Measurements from ENCODE around the gene NFIA.

NFIA gene

DNA sequence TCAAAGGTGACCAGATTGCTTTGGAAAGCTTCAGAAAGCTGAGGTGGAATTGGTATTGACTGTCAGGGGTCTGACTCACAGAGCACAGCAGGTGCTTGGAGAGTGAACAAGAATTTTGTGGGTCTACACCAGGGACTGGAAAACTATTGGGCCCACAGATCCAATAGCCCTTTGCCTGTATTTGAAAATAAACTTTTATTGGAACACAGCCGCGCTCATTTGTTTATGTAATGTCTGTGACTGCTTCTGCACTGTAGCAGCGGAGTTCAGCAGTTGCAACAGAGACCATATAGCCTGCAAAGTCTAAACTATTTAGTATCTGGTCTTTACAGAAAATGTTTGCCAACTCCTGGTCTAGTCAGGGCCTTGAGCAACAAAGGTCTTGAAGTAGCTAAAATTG is 315.6 kb downstream of the NFIA start:
- H3K9me3 ChIP-seq (replicated peaks in 1 of 2; ENCODE audit: control insufficient read depth in 2 of 2, insufficient read depth in 1 of 2, low read depth in 1 of 2, low read length in 2 of 2), result no peaks in the 10 kb centered on the region
- no peak overlapping the region for H3K27ac ChIP-seq (replicated peaks; ENCODE audit: low read length)
- no peak overlapping the region for H3K9ac ChIP-seq (ENCODE audit: low read depth, low read length, poor library complexity)
- no peak overlapping the region for H4K91ac ChIP-seq (ENCODE audit: low read depth, low read length, poor library complexity)
- no peak overlapping the region for H2BK15ac ChIP-seq (ENCODE audit: low read length)
- H4K8ac ChIP-seq (ENCODE audit: low read depth, low read length), result no peak overlapping the region
- no peak overlapping the region for H3K14ac ChIP-seq (ENCODE audit: low read length)
- no peak overlapping the region for H3K23ac ChIP-seq (ENCODE audit: low read depth, low read length, poor library complexity)
- H3K36me3 ChIP-seq (replicated peaks in 1 of 2; ENCODE audit: control insufficient read depth in 2 of 2, insufficient read depth in 2 of 2, low read length in 2 of 2), result no peaks in the 10 kb centered on the region
- no peak overlapping the region for H2AFZ ChIP-seq (ENCODE audit: low read length)
- H3K4me2 ChIP-seq (ENCODE audit: insufficient read depth, low read length, poor library complexity, severe bottlenecking), result no peak overlapping the region
- H3K4ac ChIP-seq (ENCODE audit: low read length), result no peak overlapping the region
- no CpG with 5 or more reads among the region's 3 CpGs for WGBS, 2 donors (ENCODE audit: extremely low coverage in 2 of 2, insufficient read length in 2 of 2, insufficient replicate concordance in 1 of 2)
- DNase-seq (ENCODE audit: low spot score), result no peak
- H2BK120ac ChIP-seq (ENCODE audit: low read depth, low read length), result no peak overlapping the region
- H2BK5ac ChIP-seq (ENCODE audit: low read length), result no peak overlapping the region
- H2AK5ac ChIP-seq (ENCODE audit: low read depth, low read length), result no peak overlapping the region
- H3K4me3 ChIP-seq (ENCODE audit: low read length in 2 of 2), result no peak overlapping the region
- H3K79me1 ChIP-seq (ENCODE audit: low read depth, low read length), result no peaks in the 10 kb centered on the region
- H3K18ac ChIP-seq (ENCODE audit: low read length), result no peak overlapping the region
- peaks cover 0 to 3% of the 10 kb centered on the region in 2 donors for H3K4me1 ChIP-seq (ENCODE audit: control insufficient read depth in 2 of 2, insufficient read depth in 1 of 2, low read depth in 1 of 2, low read length in 2 of 2)
- no peaks in the 10 kb centered on the region for H3K27me3 ChIP-seq (ENCODE audit: control insufficient read depth in 3 of 3, insufficient read depth in 3 of 3, low read depth in 1 of 3, low read length in 3 of 3)
- no peak overlapping the region for H2BK12ac ChIP-seq (ENCODE audit: low read length)

- Histone ChIP-seq H3K27ac (replicated peaks; ENCODE audit: low read length) (no peak overlapping the region), H3K9ac (ENCODE audit: low read depth, low read length, poor library complexity) (no peak overlapping the region), H3K14ac (ENCODE audit: low read length) (no peak overlapping the region), H3K23ac (ENCODE audit: low read depth, low read length, poor library complexity) (no peak overlapping the region), H4K91ac (ENCODE audit: low read depth, low read length, poor library complexity) (no peak overlapping the region), H3K9me3 (replicated peaks in 1 of 2; ENCODE audit: control insufficient read depth in 2 of 2, insufficient read depth in 1 of 2, low read depth in 1 of 2, low read length in 2 of 2) (no peaks in the 10 kb centered on the region), H3K79me1 (ENCODE audit: low read depth, low read length) (no peaks in the 10 kb centered on the region), H2BK5ac (ENCODE audit: low read length) (no peak overlapping the region), H2BK12ac (ENCODE audit: low read length) (no peak overlapping the region), H3K4me1 (ENCODE audit: control insufficient read depth in 2 of 2, insufficient read depth in 1 of 2, low read depth in 1 of 2, low read length in 2 of 2) (no peaks in the 10 kb centered on the region), H3K18ac (ENCODE audit: low read length) (no peak overlapping the region), H2BK15ac (ENCODE audit: low read length) (no peak overlapping the region), H2AFZ (ENCODE audit: low read length) (no peak overlapping the region), H3K4me3 (ENCODE audit: low read length in 2 of 2) (no peak overlapping the region), H2AK5ac (ENCODE audit: low read depth, low read length) (no peak overlapping the region), H2BK120ac (ENCODE audit: low read depth, low read length) (no peak overlapping the region), H3K4ac (ENCODE audit: low read length) (no peak overlapping the region), H3K27me3 (ENCODE audit: control insufficient read depth in 3 of 3, insufficient read depth in 3 of 3, low read depth in 1 of 3, low read length in 3 of 3) (no peaks in the 10 kb centered on the region), H3K4me2 (ENCODE audit: insufficient read depth, low read length, poor library complexity, severe bottlenecking) (no peak overlapping the region), H4K8ac (ENCODE audit: low read depth, low read length) (no peak overlapping the region), H3K36me3 (replicated peaks in 1 of 2; ENCODE audit: control insufficient read depth in 2 of 2, insufficient read depth in 2 of 2, low read length in 2 of 2) (no peaks in the 10 kb centered on the region)
- no CpG with 5 or more reads among the region's 3 CpGs for WGBS, 2 donors (ENCODE audit: extremely low coverage in 2 of 2, insufficient read length in 2 of 2, insufficient replicate concordance in 1 of 2)
- no peak for DNase-seq (ENCODE audit: low spot score)
Measured at GRCh38 chr1:61399199-61399598, 316.8 kb downstream of the NFIA start.

GRCh38 chr1:61400131-61400770 is 317.9 kb downstream of the NFIA start:
- Histone ChIP-seq H2BK15ac (ENCODE audit: low read length) (no peak overlapping the region), H2BK5ac (ENCODE audit: low read length) (no peak overlapping the region), H2BK120ac (ENCODE audit: low read depth, low read length) (no peak overlapping the region), H3K9me3 (replicated peaks in 1 of 2; ENCODE audit: control insufficient read depth in 2 of 2, insufficient read depth in 1 of 2, low read depth in 1 of 2, low read length in 2 of 2) (no peaks in the 10 kb centered on the region), H4K8ac (ENCODE audit: low read depth, low read length) (no peak overlapping the region), H3K4me1 (ENCODE audit: control insufficient read depth in 2 of 2, insufficient read depth in 1 of 2, low read depth in 1 of 2, low read length in 2 of 2) (no peaks in the 10 kb centered on the region), H3K18ac (ENCODE audit: low read length) (no peak overlapping the region), H2AK5ac (ENCODE audit: low read depth, low read length) (no peak overlapping the region), H3K79me1 (ENCODE audit: low read depth, low read length) (no peaks in the 10 kb centered on the region), H2BK12ac (ENCODE audit: low read length) (no peak overlapping the region), H3K27me3 (ENCODE audit: control insufficient read depth in 3 of 3, insufficient read depth in 3 of 3, low read depth in 1 of 3, low read length in 3 of 3) (no peaks in the 10 kb centered on the region), H3K4ac (ENCODE audit: low read length) (no peak overlapping the region), H3K4me2 (ENCODE audit: insufficient read depth, low read length, poor library complexity, severe bottlenecking) (no peak overlapping the region), H3K27ac (replicated peaks; ENCODE audit: low read length) (no peak overlapping the region), H3K9ac (ENCODE audit: low read depth, low read length, poor library complexity) (no peak overlapping the region), H4K91ac (ENCODE audit: low read depth, low read length, poor library complexity) (no peak overlapping the region), H2AFZ (ENCODE audit: low read length) (no peak overlapping the region), H3K36me3 (replicated peaks in 1 of 2; ENCODE audit: control insufficient read depth in 2 of 2, insufficient read depth in 2 of 2, low read length in 2 of 2) (no peaks in the 10 kb centered on the region), H3K23ac (ENCODE audit: low read depth, low read length, poor library complexity) (no peak overlapping the region), H3K14ac (ENCODE audit: low read length) (no peak overlapping the region), H3K4me3 (ENCODE audit: low read length in 2 of 2) (no peak overlapping the region)
- WGBS, 2 donors (ENCODE audit: extremely low coverage in 2 of 2, insufficient read length in 2 of 2, insufficient replicate concordance in 1 of 2), result no CpG with 5 or more reads among the region's 5 CpGs
- no peak for DNase-seq (ENCODE audit: low spot score)

DNA sequence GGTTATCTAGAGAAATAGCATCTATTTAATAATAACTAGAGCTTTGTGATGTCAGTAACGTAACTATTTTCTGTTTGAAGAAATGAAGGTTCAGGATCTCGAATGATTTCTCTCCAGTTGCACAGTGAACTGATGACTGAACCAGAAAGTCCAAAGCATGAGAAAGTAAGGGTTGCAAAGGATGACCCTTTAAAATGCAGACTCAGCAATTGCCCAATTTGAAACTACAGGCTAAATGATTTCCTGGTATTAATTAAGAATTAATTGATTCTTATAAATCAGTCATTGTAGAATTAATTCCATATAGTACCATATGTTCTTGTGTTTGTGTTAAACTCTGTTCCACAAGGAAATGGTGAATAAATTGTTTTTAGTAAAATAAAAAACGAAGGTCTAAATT is 318.6 kb downstream of the NFIA start:
- Histone ChIP-seq H2BK15ac (ENCODE audit: low read length) (no peak overlapping the region), H3K4me3 (ENCODE audit: low read length in 2 of 2) (no peak overlapping the region), H3K18ac (ENCODE audit: low read length) (no peak overlapping the region), H3K4me2 (ENCODE audit: insufficient read depth, low read length, poor library complexity, severe bottlenecking) (no peak overlapping the region), H2AFZ (ENCODE audit: low read length) (no peak overlapping the region), H3K79me1 (ENCODE audit: low read depth, low read length) (no peaks in the 10 kb centered on the region), H3K4me1 (ENCODE audit: control insufficient read depth in 2 of 2, insufficient read depth in 1 of 2, low read depth in 1 of 2, low read length in 2 of 2) (no peaks in the 10 kb centered on the region), H2BK12ac (ENCODE audit: low read length) (no peak overlapping the region), H4K8ac (ENCODE audit: low read depth, low read length) (no peak overlapping the region), H3K23ac (ENCODE audit: low read depth, low read length, poor library complexity) (no peak overlapping the region), H3K9me3 (replicated peaks in 1 of 2; ENCODE audit: control insufficient read depth in 2 of 2, insufficient read depth in 1 of 2, low read depth in 1 of 2, low read length in 2 of 2) (no peaks in the 10 kb centered on the region), H3K14ac (ENCODE audit: low read length) (no peak overlapping the region), H2BK5ac (ENCODE audit: low read length) (no peak overlapping the region), H4K91ac (ENCODE audit: low read depth, low read length, poor library complexity) (no peak overlapping the region), H3K4ac (ENCODE audit: low read length) (no peak overlapping the region), H3K27me3 (ENCODE audit: control insufficient read depth in 3 of 3, insufficient read depth in 3 of 3, low read depth in 1 of 3, low read length in 3 of 3) (no peaks in the 10 kb centered on the region), H3K36me3 (replicated peaks in 1 of 2; ENCODE audit: control insufficient read depth in 2 of 2, insufficient read depth in 2 of 2, low read length in 2 of 2) (no peaks in the 10 kb centered on the region), H3K27ac (replicated peaks; ENCODE audit: low read length) (no peak overlapping the region), H2BK120ac (ENCODE audit: low read depth, low read length) (no peak overlapping the region), H3K9ac (ENCODE audit: low read depth, low read length, poor library complexity) (no peak overlapping the region), H2AK5ac (ENCODE audit: low read depth, low read length) (no peak overlapping the region)
- DNase-seq (ENCODE audit: low spot score), result no peak
- no CpG with 5 or more reads among the region's 3 CpGs for WGBS, 2 donors (ENCODE audit: extremely low coverage in 2 of 2, insufficient read length in 2 of 2, insufficient replicate concordance in 1 of 2)
